ENCODE results near the gene FAAP100.

DNA sequence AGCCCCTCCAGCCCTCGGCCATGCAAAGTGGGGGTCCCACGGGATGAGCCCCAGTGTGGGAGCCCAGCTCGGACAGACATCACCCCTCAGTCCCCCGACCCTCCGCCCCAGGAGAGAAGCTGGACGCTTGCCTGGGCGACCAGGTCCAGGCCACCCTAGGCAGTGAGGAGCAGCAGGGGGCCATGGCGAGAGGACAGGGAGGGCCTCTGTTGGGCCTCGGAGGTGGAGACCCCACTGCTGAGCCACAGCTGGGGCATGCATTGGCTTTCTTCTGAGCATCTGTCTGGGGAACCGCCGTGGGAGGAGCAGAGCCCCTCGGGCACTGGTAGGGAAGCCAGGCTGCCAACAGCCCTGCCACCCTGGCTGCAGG is 52.6 kb downstream of the FAAP100 start:
- no peak for TF ChIP-seq POLR2A (IDR thresholded peaks at IDR 0.05)
- TF ChIP-seq, protein P1, sequence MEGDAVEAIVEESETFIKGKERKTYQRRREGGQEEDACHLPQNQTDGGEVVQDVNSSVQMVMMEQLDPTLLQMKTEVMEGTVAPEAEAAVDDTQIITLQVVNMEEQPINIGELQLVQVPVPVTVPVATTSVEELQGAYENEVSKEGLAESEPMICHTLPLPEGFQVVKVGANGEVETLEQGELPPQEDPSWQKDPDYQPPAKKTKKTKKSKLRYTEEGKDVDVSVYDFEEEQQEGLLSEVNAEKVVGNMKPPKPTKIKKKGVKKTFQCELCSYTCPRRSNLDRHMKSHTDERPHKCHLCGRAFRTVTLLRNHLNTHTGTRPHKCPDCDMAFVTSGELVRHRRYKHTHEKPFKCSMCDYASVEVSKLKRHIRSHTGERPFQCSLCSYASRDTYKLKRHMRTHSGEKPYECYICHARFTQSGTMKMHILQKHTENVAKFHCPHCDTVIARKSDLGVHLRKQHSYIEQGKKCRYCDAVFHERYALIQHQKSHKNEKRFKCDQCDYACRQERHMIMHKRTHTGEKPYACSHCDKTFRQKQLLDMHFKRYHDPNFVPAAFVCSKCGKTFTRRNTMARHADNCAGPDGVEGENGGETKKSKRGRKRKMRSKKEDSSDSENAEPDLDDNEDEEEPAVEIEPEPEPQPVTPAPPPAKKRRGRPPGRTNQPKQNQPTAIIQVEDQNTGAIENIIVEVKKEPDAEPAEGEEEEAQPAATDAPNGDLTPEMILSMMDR (IDR thresholded peaks at IDR 0.05): no peak

Measured in tibial nerve (tissue), 3 donors.